Caco-2 (cell line): Measurements from ENCODE around the gene LBHD1. TPM values are rescaled to one million over a fixed set of nuclear protein-coding genes. Genes with fewer than 3 reads are reported as not detected.

Source experiments
- BruUV-seq: library from RNA; stranded (reverse); fragments of 400-500 nt; replicated peaks from 2 replicates; lab custom pipeline; 2021; lab: Mats Ljungman, UMichigan
- CTCF ChIA-PET: fragments of 300-600 bp; sonication (Branson Sonifier 250); formaldehyde crosslinking; loops from one replicate; lab custom pipeline; 2022; ENCODE audit warnings: antibody characterized with exemption; lab: Charles Lee
- POLR2A ChIA-PET: fragments of 300-600 bp; sonication (Branson Sonifier 250); formaldehyde crosslinking; loops from one replicate; lab custom pipeline; 2022; ENCODE audit warnings: antibody characterized with exemption; lab: Charles Lee
- DNase-seq, 2 experiments: peaks; one replicate each; pipeline versions ENCODE4 v3.0.0 to v3.0.0-alpha.2; 2020 to 2022
- H3K27me3 ChIP-seq: replicated peaks from 2 replicates; pipeline ENCODE4 v1.6.0; 2011; ENCODE audit warnings: low read length; ENCODE audit not compliant: control insufficient read depth, insufficient read depth
- H3K36me3 ChIP-seq: 2 replicates; pipeline ENCODE4 v1.5.1; 2011; ENCODE audit warnings: low read length; ENCODE audit not compliant: control insufficient read depth, insufficient read depth
- H3K4me1 ChIP-seq: fragments of 250-450 bp; sonication (Bioruptor Pico); 2 replicates; pipeline ENCODE4 v1.5.1; 2020; ENCODE audit warnings: mild to moderate bottlenecking
- H3K4me3 ChIP-seq: 2 replicates; pipeline ENCODE4 v1.5.1; 2011; ENCODE audit warnings: low read depth, mild to moderate bottlenecking, control low read depth, low read length
- H3K9me3 ChIP-seq: fragments of 250-450 bp; sonication (Bioruptor Pico); 2 replicates; pipeline ENCODE4 v1.5.1; 2020; ENCODE audit warnings: mild to moderate bottlenecking, moderate library complexity
- H3K27ac Mint-ChIP-seq: one replicate; pipeline ENCODE4 v1.8.0; 2022; ENCODE audit warnings: mixed read lengths; ENCODE audit not compliant: unreplicated experiment
- H3K27me3 Mint-ChIP-seq: one replicate; pipeline ENCODE4 v1.8.0; 2022; ENCODE audit warnings: mixed read lengths; ENCODE audit not compliant: insufficient read depth, unreplicated experiment
- H3K36me3 Mint-ChIP-seq: one replicate; pipeline ENCODE4 v1.8.0; 2022; ENCODE audit warnings: mild to moderate bottlenecking, mixed read lengths; ENCODE audit not compliant: insufficient read depth, unreplicated experiment
- H3K4me1 Mint-ChIP-seq: one replicate; pipeline ENCODE4 v1.8.0; 2022; ENCODE audit warnings: low read depth, mixed read lengths; ENCODE audit not compliant: unreplicated experiment
- H3K4me3 Mint-ChIP-seq: one replicate; pipeline ENCODE4 v1.8.0; 2022; ENCODE audit warnings: mild to moderate bottlenecking, moderate library complexity, mixed read lengths; ENCODE audit not compliant: unreplicated experiment
- H3K9me3 Mint-ChIP-seq: one replicate; pipeline ENCODE4 v1.8.0; 2022; ENCODE audit warnings: mixed read lengths; ENCODE audit not compliant: unreplicated experiment
- intact Hi-C: fragments of 100-400 bp; cut with micrococcal nuclease; formaldehyde crosslinking; loops from one replicate; pipeline ENCODE4 v1.10.0; 2022; ENCODE audit not compliant: unreplicated experiment
- total RNA-seq: library from RNA; stranded (reverse); gene quantifications from 2 replicates; pipeline ENCODE4 v1.2.3, GENCODE V29; 2022
- TF ChIP-seq, protein P1 (sequence below), 2 experiments: fragments of 200-600 bp in 1 of 2; IDR thresholded peaks; 1 replicate in 1 of 2; 2 replicates in 1 of 2; pipeline versions ENCODE4 v1.5.1 to v1.8.0; 2011 to 2022; ENCODE audit warnings: antibody characterized with exemption in 1 of 2, control low read depth in 1 of 2, inconsistent platforms in 1 of 2, low read depth in 1 of 2, low read length in 1 of 2, mild to moderate bottlenecking in 1 of 2, moderate library complexity in 1 of 2; ENCODE audit not compliant: insufficient read depth in 1 of 2, severe bottlenecking in 1 of 2, unreplicated experiment in 1 of 2

The LBHD1 gene
- total RNA-seq, 1 experiment from 2014 or later: 11.9 TPM

DNA sequence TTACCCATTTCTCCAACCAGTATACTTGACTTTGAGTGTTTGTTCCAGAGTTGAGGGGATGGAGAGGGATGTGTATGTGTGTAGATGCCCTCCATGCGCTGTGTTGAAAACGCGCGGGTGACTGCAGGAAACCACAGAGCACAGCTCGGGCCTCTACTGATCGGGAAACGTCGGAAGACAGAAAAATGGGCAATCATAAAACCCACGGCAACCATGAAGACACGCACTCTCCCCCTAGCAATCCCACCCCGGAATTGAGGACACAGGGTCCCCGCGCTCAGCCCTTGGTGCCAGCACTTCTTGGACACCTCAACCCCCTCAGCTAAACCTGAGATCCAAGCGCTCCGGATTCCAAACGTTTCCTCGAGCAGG is 845 bp downstream of the LBHD1 start:
- no peak for DNase-seq
- H3K36me3 ChIP-seq: peaks cover 7% of the 10 kb centered on the region
- Mint-ChIP-seq H3K9me3 (no peaks in the 10 kb centered on the region), H3K4me3 (peak overlapping the region; percentile 98), H3K36me3 (peaks cover 80% of the 10 kb centered on the region), H3K27ac (peak overlapping the region; percentile 99), H3K27me3 (no peaks in the 10 kb centered on the region), H3K4me1 (peaks cover 14% of the 10 kb centered on the region)
- BruUV-seq: no TSS peak
- H3K27me3 ChIP-seq: no peaks in the 10 kb centered on the region
- TF ChIP-seq, protein P1, sequence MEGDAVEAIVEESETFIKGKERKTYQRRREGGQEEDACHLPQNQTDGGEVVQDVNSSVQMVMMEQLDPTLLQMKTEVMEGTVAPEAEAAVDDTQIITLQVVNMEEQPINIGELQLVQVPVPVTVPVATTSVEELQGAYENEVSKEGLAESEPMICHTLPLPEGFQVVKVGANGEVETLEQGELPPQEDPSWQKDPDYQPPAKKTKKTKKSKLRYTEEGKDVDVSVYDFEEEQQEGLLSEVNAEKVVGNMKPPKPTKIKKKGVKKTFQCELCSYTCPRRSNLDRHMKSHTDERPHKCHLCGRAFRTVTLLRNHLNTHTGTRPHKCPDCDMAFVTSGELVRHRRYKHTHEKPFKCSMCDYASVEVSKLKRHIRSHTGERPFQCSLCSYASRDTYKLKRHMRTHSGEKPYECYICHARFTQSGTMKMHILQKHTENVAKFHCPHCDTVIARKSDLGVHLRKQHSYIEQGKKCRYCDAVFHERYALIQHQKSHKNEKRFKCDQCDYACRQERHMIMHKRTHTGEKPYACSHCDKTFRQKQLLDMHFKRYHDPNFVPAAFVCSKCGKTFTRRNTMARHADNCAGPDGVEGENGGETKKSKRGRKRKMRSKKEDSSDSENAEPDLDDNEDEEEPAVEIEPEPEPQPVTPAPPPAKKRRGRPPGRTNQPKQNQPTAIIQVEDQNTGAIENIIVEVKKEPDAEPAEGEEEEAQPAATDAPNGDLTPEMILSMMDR (IDR thresholded peaks at IDR 0.05; ENCODE audit: insufficient read depth in 1 of 2, low read depth in 1 of 2, low read length in 1 of 2, severe bottlenecking in 1 of 2, unreplicated experiment in 1 of 2): no peak
- H3K4me3 ChIP-seq: peak overlapping the region; percentile 90
- H3K9me3 ChIP-seq: no peaks in the 10 kb centered on the region
- ChIA-PET CTCF (interaction anchor here (0.6 to 1.3 kb wide), 8 partner anchors 16 to 346 kb away, joined by 3 to 10 read pairs (median 4); partner anchors contain the start of genes B3GAT3, LRRN4CL and TUT1), POLR2A (interaction anchor here (0.6 to 2.3 kb wide), 17 partner anchors 10 to 179 kb away, joined by 3 to 23 read pairs (median 6); partner anchors contain the start of genes B3GAT3, EEF1G, GANAB and HNRNPUL2)
- peaks cover 32% of the 10 kb centered on the region for H3K4me1 ChIP-seq
- intact Hi-C loops: loop anchor here (1.0 to 10.0 kb wide), 2 partner anchors 8 to 276 kb away; partner anchors contain the start of gene UBXN1

- Mint-ChIP-seq H3K27ac (peak overlapping the region; percentile 5), H3K4me3 (no peak overlapping the region), H3K36me3 (peaks cover 84% of the 10 kb centered on the region), H3K4me1 (peaks cover 14% of the 10 kb centered on the region), H3K27me3 (no peaks in the 10 kb centered on the region), H3K9me3 (no peaks in the 10 kb centered on the region)
- Histone ChIP-seq H3K4me3 (no peak overlapping the region), H3K4me1 (peaks cover 32% of the 10 kb centered on the region), H3K36me3 (peaks cover 7% of the 10 kb centered on the region), H3K9me3 (no peaks in the 10 kb centered on the region), H3K27me3 (no peaks in the 10 kb centered on the region)
- no peak for DNase-seq
- POLR2A ChIA-PET: no interaction called here
- intact Hi-C loops: loop anchor here (10.0 kb wide), 1 partner anchor 275 kb away; no protein-coding TSS in a partner anchor
- CTCF ChIA-PET: interaction anchor here (0.6 kb wide), 1 partner anchor 14 kb away, joined by 4 read pairs; no protein-coding TSS in a partner anchor
- TF ChIP-seq, protein P1 (IDR thresholded peaks at IDR 0.05; ENCODE audit: insufficient read depth in 1 of 2, low read depth in 1 of 2, low read length in 1 of 2, severe bottlenecking in 1 of 2, unreplicated experiment in 1 of 2): no peak
- BruUV-seq: no TSS peak
Observed at GRCh38 chr11:62669420-62670161, 2.5 kb downstream of the LBHD1 start.

GRCh38 chr11:62667460-62667859 is 4.6 kb downstream of the LBHD1 start:
- no peaks in the 10 kb centered on the region for H3K9me3 Mint-ChIP-seq
- H3K4me1 Mint-ChIP-seq: peaks cover 14% of the 10 kb centered on the region
- H3K4me1 ChIP-seq: peaks cover 24% of the 10 kb centered on the region
- TF ChIP-seq, protein P1 (IDR thresholded peaks at IDR 0.05; ENCODE audit: insufficient read depth in 1 of 2, low read depth in 1 of 2, low read length in 1 of 2, severe bottlenecking in 1 of 2, unreplicated experiment in 1 of 2): no peak
- BruUV-seq: no TSS peak
- H3K36me3 ChIP-seq: peaks cover 7% of the 10 kb centered on the region
- H3K27me3 ChIP-seq: no peaks in the 10 kb centered on the region
- POLR2A ChIA-PET: interaction anchor here (1.0 kb wide), 1 partner anchor 76 kb away, joined by 3 read pairs; the partner anchor contains the start of gene TUT1
- intact Hi-C loops: no loop called here
- H3K27me3 Mint-ChIP-seq: no peaks in the 10 kb centered on the region
- CTCF ChIA-PET: interaction anchor here (0.5 to 2.0 kb wide), 2 partner anchors 12 to 56 kb away, joined by 6 to 7 read pairs; no protein-coding TSS in a partner anchor
- H3K36me3 Mint-ChIP-seq: peaks cover 86% of the 10 kb centered on the region
- H3K4me3 ChIP-seq: no peak overlapping the region
- no peak for DNase-seq
- no peak overlapping the region for H3K4me3 Mint-ChIP-seq
- H3K9me3 ChIP-seq: no peaks in the 10 kb centered on the region
- H3K27ac Mint-ChIP-seq: no peak overlapping the region
